ENCODE measurements around the gene RAI1.

GRCh38 chr17:17636272-17636885 is 44.9 kb upstream of the RAI1 start:
- TF ChIP-seq, protein P1, sequence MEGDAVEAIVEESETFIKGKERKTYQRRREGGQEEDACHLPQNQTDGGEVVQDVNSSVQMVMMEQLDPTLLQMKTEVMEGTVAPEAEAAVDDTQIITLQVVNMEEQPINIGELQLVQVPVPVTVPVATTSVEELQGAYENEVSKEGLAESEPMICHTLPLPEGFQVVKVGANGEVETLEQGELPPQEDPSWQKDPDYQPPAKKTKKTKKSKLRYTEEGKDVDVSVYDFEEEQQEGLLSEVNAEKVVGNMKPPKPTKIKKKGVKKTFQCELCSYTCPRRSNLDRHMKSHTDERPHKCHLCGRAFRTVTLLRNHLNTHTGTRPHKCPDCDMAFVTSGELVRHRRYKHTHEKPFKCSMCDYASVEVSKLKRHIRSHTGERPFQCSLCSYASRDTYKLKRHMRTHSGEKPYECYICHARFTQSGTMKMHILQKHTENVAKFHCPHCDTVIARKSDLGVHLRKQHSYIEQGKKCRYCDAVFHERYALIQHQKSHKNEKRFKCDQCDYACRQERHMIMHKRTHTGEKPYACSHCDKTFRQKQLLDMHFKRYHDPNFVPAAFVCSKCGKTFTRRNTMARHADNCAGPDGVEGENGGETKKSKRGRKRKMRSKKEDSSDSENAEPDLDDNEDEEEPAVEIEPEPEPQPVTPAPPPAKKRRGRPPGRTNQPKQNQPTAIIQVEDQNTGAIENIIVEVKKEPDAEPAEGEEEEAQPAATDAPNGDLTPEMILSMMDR (IDR thresholded peaks at IDR 0.05), result no peak
- no peak for TF ChIP-seq POLR2A (IDR thresholded peaks at IDR 0.05)

Data from adrenal gland (tissue), 5 donors.